Measurements from ENCODE around the gene SMAD5. TPM values are rescaled to one million over a fixed set of nuclear protein-coding genes. Genes with fewer than 3 reads are reported as not detected.

The SMAD5 gene
- total RNA-seq, 4 donors from 2014 or later: 35.6 to 62.7 (median 51.7) TPM

DNA sequence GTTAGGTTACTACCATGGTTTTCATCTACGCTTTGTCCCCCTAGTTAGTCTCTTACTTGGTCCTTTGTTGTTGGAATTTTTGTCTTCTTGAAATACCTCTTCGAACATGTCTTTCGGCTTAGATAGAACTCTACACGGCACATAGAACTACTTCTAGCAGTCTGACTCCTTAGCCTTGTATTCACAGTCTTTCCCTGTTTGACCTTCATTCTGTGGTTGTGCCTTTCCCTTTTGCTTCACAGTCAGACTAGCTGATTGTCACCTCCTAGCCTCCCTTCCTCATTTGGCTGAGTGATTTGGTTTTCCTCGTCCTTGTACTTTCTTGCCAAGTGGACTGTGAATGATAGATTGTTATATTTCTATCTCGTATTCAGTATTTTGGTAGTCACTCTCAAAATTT, 10.7 kb downstream of the SMAD5 start:
- H3K9me3 ChIP-seq: no peaks in the 10 kb centered on the region
- H3K4me3 ChIP-seq: no peak overlapping the region
- 72 to 78% methylated on average over 6 of the region's 6 CpGs for WGBS, 2 donors (ENCODE audit: low coverage in 1 of 2)
- H3K36me3 ChIP-seq: no peaks in the 10 kb centered on the region
- H3K4me1 ChIP-seq: peaks cover 3 to 95% (median 7%) of the 10 kb centered on the region in 3 donors
- H3K27ac ChIP-seq: no peak overlapping the region
- TF ChIP-seq POLR2AphosphoS5 (IDR thresholded peaks at IDR 0.05): no peak
- TF ChIP-seq EP300 (IDR thresholded peaks at IDR 0.05): no peak
- TF ChIP-seq, protein P1, sequence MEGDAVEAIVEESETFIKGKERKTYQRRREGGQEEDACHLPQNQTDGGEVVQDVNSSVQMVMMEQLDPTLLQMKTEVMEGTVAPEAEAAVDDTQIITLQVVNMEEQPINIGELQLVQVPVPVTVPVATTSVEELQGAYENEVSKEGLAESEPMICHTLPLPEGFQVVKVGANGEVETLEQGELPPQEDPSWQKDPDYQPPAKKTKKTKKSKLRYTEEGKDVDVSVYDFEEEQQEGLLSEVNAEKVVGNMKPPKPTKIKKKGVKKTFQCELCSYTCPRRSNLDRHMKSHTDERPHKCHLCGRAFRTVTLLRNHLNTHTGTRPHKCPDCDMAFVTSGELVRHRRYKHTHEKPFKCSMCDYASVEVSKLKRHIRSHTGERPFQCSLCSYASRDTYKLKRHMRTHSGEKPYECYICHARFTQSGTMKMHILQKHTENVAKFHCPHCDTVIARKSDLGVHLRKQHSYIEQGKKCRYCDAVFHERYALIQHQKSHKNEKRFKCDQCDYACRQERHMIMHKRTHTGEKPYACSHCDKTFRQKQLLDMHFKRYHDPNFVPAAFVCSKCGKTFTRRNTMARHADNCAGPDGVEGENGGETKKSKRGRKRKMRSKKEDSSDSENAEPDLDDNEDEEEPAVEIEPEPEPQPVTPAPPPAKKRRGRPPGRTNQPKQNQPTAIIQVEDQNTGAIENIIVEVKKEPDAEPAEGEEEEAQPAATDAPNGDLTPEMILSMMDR (IDR thresholded peaks at IDR 0.05): no peak
- ATAC-seq: no peak
- no peaks in the 10 kb centered on the region for H3K27me3 ChIP-seq

DNA sequence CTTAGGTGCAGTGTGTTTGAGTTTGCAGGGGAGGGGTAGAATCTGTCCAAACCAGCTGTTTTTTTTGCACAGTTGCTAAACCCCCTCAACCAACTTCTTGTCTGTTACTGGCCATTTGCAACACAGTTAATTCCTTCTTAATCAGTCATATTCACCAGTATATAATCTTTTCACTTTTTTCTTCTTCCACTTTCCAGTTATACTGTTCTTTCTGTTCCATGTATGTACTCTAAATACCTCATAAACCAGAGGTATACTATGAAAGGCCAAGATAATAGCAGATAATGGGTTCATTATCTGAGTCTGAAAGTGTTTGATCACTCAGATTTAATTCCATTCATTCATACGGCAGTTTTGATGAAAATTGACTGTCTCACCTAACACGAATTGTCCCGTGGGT, 11.1 kb downstream of the SMAD5 start:
- WGBS, 2 donors (ENCODE audit: low coverage in 1 of 2): 63 to 81% methylated on average over 3 of the region's 3 CpGs
- ATAC-seq: no peak
- no peak overlapping the region for H3K4me3 ChIP-seq
- H3K36me3 ChIP-seq: no peaks in the 10 kb centered on the region
- TF ChIP-seq, protein P1 (IDR thresholded peaks at IDR 0.05): no peak
- no peak for TF ChIP-seq POLR2A (IDR thresholded peaks at IDR 0.05)
- TF ChIP-seq POLR2AphosphoS5 (IDR thresholded peaks at IDR 0.05): no peak
- no peak for TF ChIP-seq EP300 (IDR thresholded peaks at IDR 0.05)
- no peaks in the 10 kb centered on the region for H3K9me3 ChIP-seq
- H3K27ac ChIP-seq: no peak overlapping the region
- peaks cover 3 to 93% (median 7%) of the 10 kb centered on the region in 3 donors for H3K4me1 ChIP-seq
- no peaks in the 10 kb centered on the region for H3K27me3 ChIP-seq

DNA sequence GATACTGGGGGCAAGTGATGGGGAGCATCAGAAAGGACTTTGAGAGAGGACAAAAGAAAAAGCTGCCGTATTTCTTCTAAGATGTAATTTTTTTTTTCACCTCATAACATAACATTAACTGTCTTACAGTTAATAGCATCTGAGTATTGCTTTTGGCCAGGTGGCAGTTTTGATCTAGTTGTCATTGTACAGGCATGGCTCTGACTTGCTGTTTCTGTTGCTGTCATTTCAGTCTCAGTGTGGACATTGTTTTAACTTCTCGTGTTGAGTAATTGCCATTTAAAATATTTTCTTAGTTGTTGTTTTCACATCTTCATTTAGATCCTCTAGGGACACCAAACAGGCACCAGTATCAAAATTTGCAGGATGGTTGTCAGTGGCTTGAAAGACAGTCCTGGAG, 12.4 kb downstream of the SMAD5 start:
- no peak overlapping the region for H3K4me3 ChIP-seq
- no peak for TF ChIP-seq POLR2A (IDR thresholded peaks at IDR 0.05)
- TF ChIP-seq EP300 (IDR thresholded peaks at IDR 0.05): no peak
- no peak for TF ChIP-seq POLR2AphosphoS5 (IDR thresholded peaks at IDR 0.05)
- TF ChIP-seq, protein P1 (IDR thresholded peaks at IDR 0.05): no peak
- ATAC-seq: no peak
- H3K36me3 ChIP-seq: no peaks in the 10 kb centered on the region
- no peaks in the 10 kb centered on the region for H3K27me3 ChIP-seq
- H3K27ac ChIP-seq: no peak overlapping the region
- 38 to 42% methylated on average over 2 of the region's 2 CpGs for WGBS, 2 donors (ENCODE audit: low coverage in 1 of 2)
- peaks cover 3 to 95% (median 7%) of the 10 kb centered on the region in 3 donors for H3K4me1 ChIP-seq
- no peaks in the 10 kb centered on the region for H3K9me3 ChIP-seq

DNA sequence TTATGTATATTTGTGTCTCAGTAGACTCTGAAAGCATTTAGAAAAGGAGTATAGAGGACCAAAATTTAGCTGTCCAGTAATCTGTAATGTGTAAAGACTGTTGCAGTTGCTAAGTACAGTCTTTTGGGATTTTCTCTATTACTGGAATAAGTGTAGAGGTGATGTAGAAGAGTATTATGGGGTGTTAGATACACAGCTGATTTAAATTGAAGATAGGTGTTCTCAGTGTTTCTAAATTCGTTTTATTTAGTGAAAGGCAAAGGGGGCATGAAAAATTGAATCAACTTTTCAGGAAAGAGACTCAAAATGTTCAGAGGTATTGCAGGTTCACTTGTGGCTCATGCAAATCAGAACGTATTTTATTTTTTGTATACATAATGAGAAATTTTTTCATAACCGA, 13.6 kb downstream of the SMAD5 start:
- Histone ChIP-seq H3K36me3 (no peaks in the 10 kb centered on the region), H3K9me3 (no peaks in the 10 kb centered on the region), H3K27ac (no peak overlapping the region), H3K4me3 (no peak overlapping the region), H3K27me3 (no peaks in the 10 kb centered on the region), H3K4me1 (peaks cover 0 to 92% (median 7%) of the 10 kb centered on the region in 3 donors)
- no peak for ATAC-seq
- TF ChIP-seq POLR2AphosphoS5 (IDR thresholded peaks at IDR 0.05) (no peak), POLR2A (IDR thresholded peaks at IDR 0.05) (no peak), EP300 (IDR thresholded peaks at IDR 0.05) (no peak)
- TF ChIP-seq, protein P1 (IDR thresholded peaks at IDR 0.05): no peak
- 62 to 67% methylated on average over 3 of the region's 3 CpGs for WGBS, 2 donors (ENCODE audit: low coverage in 1 of 2)

DNA sequence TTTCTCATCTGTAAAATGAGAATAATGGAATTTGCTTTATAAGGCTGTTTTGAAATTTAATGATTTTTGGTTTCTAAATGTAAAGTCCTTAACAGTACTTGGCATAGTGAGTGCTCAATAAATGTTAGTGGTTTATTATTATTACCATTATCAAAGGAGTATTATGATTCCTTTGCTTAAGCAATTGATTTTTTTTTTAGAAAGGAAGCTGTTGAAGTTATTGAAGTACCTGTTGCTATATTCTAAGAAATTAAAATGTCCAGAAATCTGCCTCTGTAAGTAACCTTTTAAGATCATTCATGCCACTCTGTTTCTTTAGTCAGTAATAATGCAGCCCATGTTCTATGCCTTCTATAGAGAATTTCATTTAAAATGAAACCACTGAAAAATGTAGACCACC, 15.0 kb downstream of the SMAD5 start:
- H3K4me1 ChIP-seq: peaks cover 0 to 94% (median under 1%) of the 10 kb centered on the region in 3 donors

More for the DNA sequence above, 15.0 kb downstream of the SMAD5 start:
- ATAC-seq: no peak
- Histone ChIP-seq H3K27ac (no peak overlapping the region), H3K9me3 (no peaks in the 10 kb centered on the region), H3K36me3 (no peaks in the 10 kb centered on the region), H3K27me3 (no peaks in the 10 kb centered on the region), H3K4me3 (no peak overlapping the region)
- TF ChIP-seq POLR2A (IDR thresholded peaks at IDR 0.05) (no peak), EP300 (IDR thresholded peaks at IDR 0.05) (no peak), POLR2AphosphoS5 (IDR thresholded peaks at IDR 0.05) (no peak)
- TF ChIP-seq, protein P1 (IDR thresholded peaks at IDR 0.05): no peak

Data from gastroesophageal sphincter (tissue), 4 donors.